Measurements from ENCODE around the gene FLOT2. TPM values are rescaled to one million over a fixed set of nuclear protein-coding genes. Genes with fewer than 3 reads are reported as not detected.
"Not testable (repeated sequence)": the region's sequence is repeated elsewhere in the genome, so short reads cannot be mapped to it uniquely, and the experiment has no call there.

Gene FLOT2
- polyA plus RNA-seq, 3 donors: 93.4 to 108 (median 95.7) TPM

DNA sequence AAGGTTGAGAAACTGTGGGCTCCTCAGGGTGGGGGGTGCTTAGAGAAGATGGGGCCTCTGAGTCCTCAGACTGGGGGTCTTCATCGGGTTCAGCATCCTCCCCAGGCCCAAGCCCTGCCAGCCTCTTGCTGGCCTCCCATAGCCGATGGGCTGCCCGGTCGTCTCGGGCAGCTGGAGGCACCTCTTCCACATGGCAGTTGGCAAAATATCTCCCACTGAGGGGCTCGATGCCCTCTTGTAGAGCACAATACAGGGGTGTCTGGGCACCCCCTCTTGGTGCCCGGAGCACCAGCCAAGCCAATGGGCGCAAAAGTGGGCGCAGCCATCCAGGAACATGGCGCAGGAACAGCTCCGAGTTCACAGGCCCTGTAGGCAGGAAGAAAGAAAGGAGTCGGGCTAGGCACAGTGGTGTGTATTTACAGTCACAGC, 1.0 kb upstream of the FLOT2 start:
- no peak for DNase-seq

DNA sequence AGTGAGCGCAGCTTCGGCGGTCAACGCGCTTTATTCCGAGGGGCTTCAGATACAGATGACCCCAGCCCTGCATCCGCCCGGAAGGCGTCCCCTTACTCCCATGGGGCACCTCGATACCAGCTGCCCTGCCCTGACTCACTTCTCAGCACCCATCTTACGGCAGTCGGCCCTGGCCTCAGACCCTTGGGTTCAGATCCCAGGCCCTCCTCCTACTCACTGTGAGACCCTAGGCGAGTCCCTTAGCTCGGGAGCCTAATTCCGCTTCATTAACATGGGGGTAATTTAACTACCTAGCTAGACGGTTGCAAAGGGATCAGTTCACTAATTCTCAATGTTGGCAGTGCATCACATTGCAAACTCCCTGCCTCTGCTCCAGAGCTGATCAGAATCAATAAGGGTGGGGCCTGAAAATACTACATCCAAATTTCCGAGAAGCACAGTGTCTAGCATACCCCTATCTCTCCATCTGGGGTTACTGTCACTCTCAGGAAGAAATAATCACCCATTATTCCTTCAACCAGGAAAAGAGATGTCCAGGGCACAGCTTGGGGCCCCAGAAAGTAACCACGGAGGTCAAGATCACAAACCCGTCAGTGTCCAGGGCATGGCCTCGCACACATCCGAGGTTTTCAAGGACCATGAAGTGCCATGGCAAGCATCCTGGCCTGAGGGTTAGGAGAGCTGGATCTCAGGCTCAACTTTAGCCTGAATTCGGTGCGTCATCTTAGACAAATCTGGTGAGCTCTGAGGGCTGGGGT, 415 bp upstream of the FLOT2 start:
- no peak for DNase-seq

DNA sequence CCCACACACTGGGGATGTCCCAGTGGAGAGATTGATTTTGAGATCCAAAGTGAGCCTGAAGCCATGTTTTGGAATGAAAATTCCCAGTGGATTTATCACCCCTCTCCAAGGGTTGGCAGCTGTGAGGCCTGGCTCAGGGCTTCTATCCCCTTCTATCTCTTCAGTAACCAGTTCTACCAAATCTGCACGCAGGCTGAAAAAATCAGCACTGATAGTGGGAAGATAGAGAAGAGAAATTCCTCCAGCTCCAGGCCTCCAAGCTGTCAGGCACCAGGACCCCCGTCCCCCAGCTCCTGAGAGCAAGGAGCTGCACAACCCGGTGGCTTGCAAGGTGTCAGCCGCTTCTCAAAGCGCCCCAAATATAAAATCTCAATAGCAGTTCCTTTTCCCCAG, 1.0 kb downstream of the FLOT2 start:
- no peak for DNase-seq

DNA sequence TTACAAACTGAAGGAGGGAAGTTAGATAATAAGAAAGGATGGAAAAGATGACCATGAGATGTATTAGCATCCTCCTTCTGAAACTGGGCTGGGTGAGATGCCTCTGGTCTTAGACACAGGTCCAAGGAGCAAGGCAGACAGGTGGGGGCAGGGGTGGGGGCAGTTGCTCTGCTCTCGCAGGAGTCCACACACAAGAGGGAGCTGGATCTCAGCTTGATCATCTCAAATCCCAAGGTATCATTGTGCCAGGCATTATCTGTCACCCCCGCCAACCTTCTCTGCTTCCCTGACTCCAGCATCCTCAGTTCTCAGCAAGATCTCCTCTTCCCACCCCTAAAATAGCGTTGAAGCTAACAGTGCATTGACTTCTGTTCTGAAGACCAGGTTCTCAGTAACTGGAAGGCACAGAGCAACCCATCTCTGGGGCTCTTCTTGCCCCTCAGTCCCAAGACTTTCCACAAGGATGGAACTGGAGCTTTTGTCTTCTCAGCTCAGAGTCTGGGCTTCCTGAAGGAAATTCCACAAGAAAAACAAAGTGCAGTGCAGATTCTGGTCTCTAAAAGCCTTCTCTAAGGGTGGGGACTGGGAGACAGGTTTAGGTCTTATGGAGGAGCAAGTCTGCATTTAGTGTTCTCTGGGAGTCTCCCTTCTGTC, 1.6 kb downstream of the FLOT2 start:
- no peak for DNase-seq

DNA sequence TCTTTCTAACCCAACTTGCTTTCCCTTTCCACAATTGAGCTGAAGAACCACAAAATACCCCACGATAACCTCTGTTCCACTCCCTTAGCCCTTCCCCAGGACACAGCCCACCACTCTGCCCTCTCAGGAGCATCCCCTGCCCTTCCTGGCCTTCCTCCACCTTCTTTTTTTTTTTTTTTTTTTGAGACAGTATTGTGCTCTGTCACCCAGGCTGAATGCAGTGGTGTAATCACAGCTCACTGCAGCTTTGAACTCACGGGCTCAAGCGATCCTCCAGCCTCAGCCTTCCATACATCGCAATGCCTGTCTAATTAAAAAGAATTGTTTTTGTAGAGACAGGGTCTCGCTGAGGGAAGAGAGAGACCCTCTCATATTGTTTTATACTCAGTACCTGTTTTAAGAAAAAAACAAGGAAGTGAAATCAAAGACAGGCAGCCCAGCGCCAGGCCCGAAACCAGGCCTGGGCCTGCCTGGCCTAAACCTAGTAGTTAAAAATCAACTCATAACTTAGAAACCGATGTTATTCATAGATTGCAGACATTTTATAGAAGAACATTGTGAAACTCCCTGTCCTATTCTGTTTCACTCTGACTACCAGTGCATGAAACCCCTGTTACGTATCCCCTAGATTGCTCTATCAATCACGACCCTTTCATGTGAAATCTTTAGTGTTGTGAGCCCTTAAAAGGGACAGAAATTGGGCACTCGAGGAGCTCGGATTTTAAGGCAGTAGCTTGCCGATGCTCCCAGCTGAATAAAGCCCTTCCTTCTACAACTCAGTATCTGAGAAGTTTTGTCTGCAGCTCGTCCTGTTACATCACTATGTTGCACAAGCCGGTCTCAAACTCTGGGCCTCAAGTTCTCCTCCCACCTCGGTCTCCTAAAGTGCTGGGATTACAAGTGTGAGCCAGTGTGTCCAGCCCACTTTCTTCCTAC, 4.0 kb downstream of the FLOT2 start:
- not testable (repeated sequence) for DNase-seq

DNA sequence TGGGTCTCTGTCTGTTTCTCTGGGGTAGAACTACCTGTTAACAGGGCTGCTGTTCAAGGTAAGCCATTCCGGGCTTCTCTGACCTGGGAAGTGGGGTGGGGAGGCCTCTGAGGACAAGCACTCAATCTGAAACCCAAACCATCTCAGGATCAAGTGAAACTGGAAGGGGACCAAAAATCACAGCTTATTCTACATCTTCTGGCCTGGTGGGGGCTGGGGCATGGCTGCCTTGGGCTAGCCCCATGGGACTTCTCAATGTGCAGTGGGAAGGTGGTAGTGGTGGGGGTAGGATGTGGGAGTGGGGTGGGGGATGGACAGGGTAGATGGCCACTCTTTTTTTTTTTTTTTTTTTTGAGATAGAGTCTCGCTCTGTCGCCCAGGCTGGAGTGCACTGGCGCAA, 5.5 kb downstream of the FLOT2 start:
- no peak for DNase-seq

DNA sequence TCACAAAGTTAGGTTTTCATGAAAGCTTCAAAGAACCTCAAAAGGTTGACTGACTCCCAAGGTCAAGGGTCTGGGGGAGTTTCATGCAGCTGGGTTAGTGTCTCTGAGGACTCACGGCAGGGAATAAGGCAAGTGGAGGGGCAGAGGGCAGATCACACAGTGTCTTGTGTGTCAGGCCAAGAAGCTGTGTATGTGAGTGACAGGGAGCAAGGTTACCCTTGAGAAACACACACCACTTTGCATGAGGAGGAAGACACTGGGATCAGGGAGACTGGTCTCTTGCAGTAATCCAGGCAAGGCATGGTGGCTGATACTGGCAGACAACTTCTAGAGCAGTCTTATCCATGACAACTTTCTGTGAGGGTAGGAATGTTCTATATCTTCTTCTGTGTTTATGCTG, 6.3 kb downstream of the FLOT2 start:
- DNase-seq: no peak

DNA sequence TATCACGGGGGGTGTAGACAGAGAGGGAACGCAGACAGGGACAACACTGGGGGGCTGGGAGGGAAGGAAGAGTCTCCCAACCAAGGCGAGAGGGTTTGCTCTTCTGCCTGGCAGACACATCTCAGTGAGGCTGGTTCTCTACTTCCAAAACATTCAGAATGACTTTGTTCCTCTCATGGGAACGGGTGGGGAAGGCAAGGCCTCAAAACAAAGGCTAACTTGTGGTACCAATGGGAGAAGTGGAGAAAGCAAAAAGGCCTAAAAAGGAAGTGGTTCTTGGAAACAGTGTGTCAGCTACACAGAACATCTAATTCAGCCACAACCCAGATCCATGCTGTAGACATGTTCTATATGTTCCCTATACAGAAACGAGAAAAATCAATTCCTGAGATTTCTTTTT, 7.5 kb downstream of the FLOT2 start:
- DNase-seq: no peak

DNA sequence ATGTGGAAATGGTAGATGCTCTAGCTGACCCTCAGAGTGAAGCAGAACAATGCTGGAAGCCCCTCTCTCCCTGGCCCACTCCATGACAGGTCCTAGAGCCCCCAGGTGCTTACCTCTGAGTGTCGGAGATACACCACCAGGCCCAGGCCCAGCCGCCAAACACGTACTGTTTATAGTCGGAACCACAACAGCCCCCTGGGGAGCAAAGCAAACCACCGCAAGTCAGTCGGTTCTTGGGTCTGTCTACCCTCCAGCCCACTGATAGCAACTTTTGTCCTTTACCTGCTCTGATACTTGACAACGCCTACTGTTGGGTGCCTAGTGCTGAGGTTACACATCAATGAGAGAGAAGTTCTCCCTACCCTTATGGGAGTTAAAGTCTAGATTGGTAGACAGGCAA, 8.7 kb downstream of the FLOT2 start:
- DNase-seq: no peak

DNA sequence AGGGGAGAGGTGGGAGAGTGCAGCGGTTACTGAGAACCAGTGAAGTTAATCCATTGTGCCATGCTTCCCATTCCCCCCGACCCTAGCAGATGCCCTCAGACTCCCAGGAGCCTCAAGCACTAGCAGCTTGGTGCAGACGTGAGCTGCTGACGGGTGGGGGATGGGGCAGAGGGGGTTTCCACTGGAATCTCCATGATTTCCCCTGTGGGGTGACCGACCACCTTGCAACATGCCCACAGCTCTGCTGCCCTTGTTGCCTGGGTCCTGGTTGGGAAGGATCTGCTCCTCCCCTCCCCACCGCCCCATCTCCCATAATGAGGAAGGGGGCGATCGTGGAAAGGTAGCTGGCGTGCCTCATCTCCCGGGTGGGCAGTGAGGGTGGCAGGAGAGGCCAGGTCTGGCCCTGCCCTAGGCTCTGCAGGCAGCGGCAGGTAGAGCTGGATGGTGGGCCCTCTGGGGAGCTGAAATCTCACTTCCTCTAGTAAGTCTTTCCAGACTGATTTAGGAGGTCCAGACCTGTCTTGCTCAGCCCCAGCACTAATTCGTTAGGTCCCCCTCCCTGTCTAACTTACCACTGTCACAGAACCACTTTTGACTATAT, 9.6 kb downstream of the FLOT2 start:
- DNase-seq: no peak

DNA sequence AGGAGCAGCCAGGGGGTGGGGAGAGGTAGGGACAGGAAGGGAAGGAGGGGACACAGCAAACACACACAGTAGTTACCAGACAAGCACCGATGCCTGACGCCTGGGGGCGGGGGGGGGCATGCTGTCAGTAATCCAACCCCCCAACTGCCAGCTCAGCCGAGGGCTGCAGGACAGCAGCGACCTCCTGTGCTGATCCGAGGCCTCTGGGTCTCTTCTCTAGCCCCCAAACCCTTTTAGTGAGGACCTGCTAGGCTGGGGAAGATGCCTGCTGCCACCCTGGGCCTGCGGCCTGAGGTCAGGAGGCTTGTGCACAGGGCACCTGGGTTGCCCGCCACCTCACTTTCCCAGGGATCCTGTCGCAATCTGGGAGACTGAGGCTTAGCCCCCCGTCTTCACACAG, 11.6 kb downstream of the FLOT2 start:
- no peak for DNase-seq

DNA sequence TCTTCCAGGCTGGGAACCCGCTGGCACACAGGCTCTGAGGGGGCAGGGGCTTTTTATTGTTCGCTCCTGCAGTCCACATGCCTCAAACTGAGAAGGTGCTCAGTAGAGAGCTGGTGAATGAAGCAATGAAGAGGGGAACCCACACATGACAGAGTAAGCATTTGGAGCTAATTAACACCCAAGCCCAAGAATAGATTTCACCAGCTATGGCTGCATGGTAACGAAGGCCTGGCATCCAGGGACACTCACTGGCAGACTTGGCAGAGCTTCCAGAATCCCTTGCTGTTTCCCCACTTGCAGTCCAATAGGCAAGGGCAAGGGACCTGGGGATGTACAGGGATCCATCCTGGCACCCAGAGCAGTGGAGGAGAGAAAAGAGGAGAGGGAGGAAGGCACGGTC, 12.2 kb downstream of the FLOT2 start:
- no peak for DNase-seq

DNA sequence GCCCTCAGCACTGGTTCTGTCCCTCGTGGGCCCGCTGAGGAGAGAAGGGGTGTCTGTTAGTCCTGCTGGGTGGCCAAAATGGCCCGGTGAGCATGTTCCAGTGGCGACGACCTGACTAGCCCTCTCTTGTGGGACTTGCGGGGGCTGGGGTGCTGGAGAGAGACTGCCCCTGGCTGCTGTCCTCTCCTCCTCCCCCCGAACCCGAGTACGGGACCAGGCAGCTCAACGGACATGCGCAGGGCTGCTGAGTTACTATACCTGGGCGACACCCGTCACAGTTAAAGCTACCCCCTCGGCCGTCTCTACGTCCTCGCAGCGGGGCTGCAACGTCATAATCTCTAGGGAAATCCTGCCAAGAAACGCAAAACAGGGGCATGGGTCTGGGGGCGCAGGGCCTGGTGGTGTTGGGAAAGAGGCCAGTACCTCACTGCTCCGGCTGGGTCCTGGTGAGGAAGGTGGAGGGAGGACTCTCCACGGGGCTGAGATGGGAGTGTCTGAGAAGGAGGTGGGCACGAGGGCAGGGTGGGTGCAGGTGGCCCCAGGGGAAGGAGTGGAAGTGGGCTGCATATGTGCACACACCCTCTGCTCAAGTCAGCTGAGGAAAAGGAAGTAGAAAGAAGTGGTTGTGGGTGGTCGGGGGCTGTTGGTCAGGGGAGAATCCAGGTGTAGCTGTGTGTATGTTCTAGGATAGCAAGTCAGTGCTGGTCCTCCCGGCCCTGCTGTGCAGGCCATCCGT, 13.4 kb downstream of the FLOT2 start:
- no peak for DNase-seq

DNA sequence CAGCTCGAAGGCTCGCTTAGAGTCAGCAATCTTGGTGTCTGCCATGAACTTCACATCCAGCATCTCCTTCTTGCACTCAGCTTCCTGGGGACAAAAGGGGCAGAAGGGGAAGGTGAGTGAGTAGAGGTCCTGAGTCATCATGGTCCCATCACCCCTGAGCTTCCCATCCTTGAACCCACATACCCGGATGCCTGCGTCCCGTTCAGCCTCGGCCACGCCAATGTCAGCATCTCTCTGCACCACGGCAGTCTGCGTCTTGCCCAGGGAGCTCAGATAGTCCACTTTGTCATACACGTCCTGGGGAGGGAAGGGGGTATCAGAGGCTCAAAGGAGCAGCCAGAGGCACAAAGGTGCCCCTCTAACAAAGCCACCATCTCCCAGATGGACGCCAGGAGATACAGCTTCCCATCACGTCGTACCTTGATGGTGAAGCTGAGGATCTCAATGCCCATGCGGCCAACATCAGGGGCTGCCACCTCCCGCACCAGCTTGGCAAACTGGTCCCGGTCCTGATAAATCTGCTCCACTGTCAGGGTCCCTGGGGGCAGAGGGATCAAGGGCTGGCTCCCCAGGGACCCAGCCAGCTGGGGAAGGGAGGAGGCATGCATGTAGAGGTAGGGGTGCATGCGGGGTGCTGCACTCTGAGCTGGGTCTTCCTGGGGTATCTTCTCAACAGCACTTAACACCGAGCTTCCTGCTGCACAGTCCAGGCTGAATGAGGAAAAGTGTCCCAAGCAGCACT, 15.2 kb downstream of the FLOT2 start:
- DNase-seq: no peak

DNA sequence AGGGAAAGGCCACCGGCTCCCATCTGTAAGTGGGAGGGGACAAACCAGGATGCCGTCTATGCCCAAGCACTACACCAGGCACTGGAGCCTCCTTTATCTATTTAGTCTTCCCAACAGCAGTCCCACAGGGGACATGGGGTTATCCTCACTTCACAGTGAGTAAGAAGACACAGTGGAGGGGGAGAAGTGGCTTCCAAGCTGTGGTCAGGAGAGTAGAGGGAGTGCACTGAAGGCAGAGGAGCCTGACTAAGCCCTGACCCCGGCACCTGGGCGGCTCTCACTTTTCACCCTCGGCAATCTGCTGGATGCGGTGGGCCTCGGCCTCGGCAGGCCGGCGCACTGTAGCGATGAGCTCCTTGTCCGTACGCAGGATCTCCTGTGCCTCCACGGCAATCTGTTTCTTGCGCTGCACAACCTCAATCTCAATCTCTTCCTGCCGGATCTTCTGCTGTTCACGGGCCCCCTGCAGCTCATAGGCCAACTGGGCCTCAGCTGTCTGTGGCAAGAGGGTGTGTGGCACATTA, 15.9 kb downstream of the FLOT2 start:
- DNase-seq: no peak

DNA sequence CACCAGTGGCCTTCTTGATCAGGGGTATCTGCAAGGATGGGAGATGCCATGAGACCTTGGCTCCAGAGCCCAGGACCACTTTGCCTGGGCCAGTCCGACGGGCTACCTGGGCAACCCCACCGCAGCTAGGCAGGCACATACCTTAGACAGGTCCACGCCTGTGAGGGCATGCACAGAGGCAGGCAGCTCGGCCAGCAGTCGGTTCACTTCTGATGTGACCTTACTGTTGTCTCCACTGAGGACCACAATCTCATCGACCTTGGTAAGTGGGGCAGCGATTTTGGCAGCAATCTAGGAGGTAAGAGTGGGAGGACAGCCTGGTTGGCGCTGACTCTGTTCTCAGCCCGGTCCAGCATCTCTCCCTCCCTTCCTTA, 17.0 kb downstream of the FLOT2 start:
- no peak for DNase-seq

DNA sequence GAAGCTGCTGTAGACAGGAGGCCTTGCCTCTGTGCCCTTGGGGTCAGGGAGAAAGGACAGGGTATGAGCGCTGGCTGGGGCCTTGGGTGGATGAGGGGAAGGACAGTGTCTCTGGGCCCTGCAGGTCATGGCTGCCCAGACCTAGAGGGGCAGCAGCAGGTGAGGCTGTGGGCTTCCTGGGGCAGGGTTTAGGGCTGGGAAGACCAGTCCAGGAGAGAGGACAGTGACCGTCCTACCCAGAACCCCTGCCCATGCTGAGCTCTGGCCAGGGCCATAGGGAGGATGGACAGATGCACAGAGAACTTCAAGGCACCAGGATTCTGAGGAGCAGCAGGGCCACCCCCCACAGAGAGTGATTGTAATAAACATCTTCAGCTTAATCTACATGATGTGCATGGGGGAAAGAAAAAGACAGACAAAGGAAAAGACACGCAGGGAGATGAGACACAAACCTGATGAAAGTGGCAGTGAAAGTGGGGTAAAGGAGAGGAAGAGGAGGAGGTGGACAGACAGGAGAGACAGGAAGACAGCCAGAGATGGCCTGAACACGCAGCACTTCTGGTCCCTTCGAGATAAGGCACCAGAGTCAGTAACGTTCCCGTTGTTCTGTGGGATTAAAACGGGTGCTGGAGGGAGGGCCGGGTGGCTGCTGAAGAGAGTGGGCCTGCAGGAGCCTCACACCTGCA, 17.5 kb downstream of the FLOT2 start:
- DNase-seq: no peak

DNA sequence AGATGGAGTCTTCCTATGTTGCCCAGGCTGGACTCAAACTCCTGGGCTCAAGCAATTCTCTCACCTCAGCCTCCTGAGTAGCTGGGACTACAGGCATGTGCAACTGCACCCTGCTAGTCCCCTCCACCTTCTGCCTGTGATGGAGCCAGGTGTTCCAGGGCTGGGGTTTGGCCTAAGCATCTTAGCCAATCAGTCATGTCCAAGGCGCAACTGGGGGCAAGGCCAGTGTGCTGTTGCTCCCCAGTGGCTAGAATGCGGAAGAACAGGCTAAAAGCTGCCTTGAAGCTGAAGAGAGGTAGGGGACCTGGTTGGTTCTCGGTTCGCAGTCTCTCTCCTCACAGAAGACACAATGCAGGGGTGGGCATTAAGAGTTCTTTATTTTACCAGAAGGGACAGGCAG, 18.6 kb downstream of the FLOT2 start:
- DNase-seq: no peak

DNA sequence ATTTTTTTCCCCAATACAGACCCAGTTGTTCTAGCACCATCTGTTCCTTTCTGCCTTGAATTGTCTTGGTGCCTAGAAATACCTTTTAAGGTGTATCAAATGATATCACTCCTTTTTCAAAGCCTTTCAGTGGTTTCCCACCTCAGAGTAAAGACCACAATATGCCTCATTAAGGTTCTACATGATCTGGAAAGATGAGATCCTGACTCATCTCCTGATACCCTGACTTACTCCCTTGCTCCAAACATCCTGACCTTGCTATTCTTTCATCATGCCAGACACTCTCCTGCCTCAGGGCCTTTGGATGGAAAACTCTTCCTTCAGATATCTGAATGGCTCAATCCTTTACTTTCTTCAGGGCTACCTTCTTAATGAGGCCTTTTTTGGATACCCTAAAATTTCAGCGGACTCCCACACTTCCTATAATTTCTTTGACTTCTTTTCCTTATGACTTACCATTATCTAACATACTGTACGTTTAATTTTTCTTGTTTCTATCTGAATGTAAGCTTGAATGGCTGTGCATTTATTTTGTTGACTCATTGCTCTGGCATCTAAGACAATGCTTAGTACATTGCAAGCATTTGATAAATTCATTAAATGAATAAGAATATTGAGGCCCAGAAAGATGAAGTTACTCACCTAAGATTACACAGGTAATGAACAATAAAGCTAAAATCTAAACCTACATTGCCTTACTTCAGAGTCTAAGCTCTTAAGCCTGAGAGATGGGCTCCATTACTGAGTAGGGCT, 19.2 kb downstream of the FLOT2 start:
- no peak for DNase-seq

All from renal pelvis (tissue), 4 donors.